HG03558 (cell line): ENCODE results near the gene GALNT15.

Experiments used
- ATAC-seq: cut with Tn5 transposase; IDR thresholded peaks from one replicate; pipeline ENCODE4 v1.9.1; 2021; ENCODE audit warnings: moderate number of reproducible peaks; ENCODE audit not compliant: unreplicated experiment; ENCODE audit errors: extremely low read depth

GALNT15 gene

DNA sequence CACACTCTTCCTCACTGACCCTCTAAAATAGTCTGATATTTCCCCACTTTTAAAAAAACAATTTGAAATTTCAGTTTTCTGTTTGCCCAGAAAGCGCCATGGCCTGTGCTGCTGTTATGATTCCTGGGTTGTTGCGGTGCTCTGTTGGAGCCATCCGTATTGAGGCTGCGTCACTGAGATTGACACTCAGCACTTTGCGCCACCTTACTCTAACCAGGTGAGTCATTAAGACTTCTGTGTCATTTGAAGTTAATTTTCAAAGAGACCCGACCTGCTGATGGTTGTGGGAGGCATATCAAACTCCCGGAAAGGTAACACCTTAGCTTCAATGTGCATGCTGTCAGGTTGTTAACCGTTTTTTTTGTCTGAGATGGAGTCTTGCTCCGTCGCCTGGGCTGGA, 96.4 kb downstream of the GALNT15 start:
- no peak for ATAC-seq

DNA sequence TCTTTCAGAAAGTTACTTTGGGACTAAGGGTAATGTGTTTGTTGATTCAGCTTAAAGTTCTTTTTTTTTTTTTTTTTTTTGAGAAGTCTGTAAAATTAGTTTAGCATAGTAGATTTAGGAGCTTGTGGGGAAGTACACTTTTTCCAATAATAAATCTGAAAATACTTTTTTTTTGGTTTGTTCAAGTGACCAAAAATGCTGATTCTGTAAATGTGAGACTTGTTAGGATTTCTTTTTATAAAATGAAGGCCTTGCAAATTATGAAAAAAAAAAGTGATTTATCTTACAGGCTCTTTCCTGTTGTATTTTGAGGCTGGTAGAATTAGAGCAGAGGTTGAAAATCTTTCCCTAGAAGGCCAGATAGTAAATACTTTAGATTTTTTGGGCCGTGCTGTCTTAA, 98.1 kb downstream of the GALNT15 start:
- no peak for ATAC-seq

GRCh38 chr3:16273867-16274266, 99.4 kb downstream of the GALNT15 start:
- no peak for ATAC-seq

GRCh38 chr3:16277471-16277870, 103.0 kb downstream of the GALNT15 start:
- ATAC-seq: no peak

GRCh38 chr3:16279010-16279801, 104.7 kb downstream of the GALNT15 start:
- no peak for ATAC-seq

DNA sequence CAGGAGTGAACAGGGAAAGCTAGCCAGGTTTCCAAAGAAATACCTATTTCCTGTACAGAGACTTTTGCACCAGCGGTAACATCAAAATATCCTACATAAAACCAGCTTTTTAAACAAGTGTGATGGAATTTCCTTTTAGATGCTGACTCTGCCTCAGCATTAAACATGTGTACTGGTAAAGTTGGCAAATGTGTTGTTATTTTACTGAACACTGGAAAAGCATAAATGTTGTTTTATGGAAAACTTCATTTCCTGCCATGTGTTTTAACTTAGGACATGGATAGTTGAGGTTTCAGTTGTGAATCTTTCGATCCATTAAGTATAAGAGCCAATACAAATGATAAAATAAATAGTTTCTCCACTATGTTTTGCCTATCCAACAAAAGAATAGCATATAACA, 106.2 kb downstream of the GALNT15 start:
- no peak for ATAC-seq
